ENCODE measurements around the gene CFLAR. TPM values are rescaled to one million over a fixed set of nuclear protein-coding genes. Genes with fewer than 3 reads are reported as not detected.

Gene CFLAR
- total and polyA plus RNA-seq, 8 donors, result 93.3 to 327 (median 102) TPM

DNA sequence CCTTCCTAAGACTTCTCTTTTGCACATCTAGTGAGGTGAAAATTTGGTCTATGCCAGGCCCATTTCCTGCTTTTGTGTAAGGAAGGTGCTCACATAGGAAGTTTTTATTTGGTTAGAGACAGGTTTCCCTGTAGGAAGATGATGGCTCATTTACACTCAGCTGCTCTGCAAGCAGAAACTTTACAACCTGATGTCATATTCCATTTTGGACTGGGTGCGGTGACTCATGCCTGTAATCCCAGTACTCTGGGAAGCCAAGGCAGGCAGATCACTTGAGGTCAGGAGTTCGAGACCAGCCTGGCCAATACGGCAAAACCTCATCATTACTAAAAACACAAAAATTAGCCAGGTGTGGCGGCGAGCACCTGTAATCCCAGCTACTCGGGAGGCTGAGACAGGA is 102.8 kb downstream of the CFLAR start:
- Histone ChIP-seq H3K4me1 (peaks cover 5 to 25% of the 10 kb centered on the region in 2 donors), H3K9me3 (no peaks in the 10 kb centered on the region), H3K4me3 (no peak overlapping the region), H3K36me3 (peaks cover 0 to 33% of the 10 kb centered on the region in 2 donors), H3K27me3 (no peaks in the 10 kb centered on the region), H3K27ac (peak overlapping the region in 1 of 2 donors; percentile 68)
- intact Hi-C loops (cut with DNase I), result no loop called here
- TF ChIP-seq, protein P1, sequence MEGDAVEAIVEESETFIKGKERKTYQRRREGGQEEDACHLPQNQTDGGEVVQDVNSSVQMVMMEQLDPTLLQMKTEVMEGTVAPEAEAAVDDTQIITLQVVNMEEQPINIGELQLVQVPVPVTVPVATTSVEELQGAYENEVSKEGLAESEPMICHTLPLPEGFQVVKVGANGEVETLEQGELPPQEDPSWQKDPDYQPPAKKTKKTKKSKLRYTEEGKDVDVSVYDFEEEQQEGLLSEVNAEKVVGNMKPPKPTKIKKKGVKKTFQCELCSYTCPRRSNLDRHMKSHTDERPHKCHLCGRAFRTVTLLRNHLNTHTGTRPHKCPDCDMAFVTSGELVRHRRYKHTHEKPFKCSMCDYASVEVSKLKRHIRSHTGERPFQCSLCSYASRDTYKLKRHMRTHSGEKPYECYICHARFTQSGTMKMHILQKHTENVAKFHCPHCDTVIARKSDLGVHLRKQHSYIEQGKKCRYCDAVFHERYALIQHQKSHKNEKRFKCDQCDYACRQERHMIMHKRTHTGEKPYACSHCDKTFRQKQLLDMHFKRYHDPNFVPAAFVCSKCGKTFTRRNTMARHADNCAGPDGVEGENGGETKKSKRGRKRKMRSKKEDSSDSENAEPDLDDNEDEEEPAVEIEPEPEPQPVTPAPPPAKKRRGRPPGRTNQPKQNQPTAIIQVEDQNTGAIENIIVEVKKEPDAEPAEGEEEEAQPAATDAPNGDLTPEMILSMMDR (IDR thresholded peaks at IDR 0.05), result no peak
- ATAC-seq (no peak), DNase-seq (no peak)

DNA sequence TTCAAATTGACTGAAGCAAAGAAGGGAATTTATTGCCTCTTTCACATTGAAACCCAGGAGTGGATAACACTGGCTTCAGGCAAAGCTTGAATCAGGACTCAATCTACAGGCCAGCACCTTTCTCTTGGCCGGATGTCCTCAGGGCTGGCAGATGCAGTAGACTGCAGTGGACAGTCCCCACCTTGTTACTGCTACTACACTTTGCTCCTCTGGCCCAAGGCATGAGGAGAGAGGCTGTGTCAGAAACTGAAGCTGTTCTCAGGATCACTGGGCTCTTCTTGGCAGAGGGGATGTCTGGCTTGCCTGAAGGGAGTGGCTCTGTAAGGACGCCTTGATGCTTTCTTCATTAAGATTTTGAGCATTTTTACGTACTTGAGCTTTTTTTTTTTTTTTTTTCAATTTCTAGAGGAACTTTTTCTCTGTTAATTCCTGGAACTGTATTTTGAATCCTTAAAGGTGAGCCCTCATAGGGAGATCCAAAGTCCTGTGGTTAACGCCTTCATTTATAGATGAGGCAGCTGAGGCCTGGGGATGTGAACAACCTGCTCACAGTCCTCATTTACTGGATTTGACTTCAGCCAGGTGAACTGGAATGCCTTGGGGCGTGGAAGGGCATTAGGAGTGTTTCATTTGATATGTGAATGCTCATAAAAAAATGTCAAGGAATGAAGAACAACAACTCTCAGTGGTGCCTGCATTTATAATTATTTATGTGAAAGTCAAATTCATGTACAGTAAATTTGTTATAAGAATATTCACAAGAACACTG is 103.5 kb downstream of the CFLAR start:
- DNase-seq (no peak), ATAC-seq (peak; percentile 79)
- H3K27me3 ChIP-seq, result no peaks in the 10 kb centered on the region
- H3K27ac ChIP-seq, result peak overlapping the region; percentile 53 to 68
- intact Hi-C loops (cut with DNase I), result no loop called here
- H3K4me1 ChIP-seq, result peaks cover 5 to 22% of the 10 kb centered on the region in 2 donors
- no peaks in the 10 kb centered on the region for H3K9me3 ChIP-seq
- peaks cover 0 to 33% of the 10 kb centered on the region in 2 donors for H3K36me3 ChIP-seq
- TF ChIP-seq, protein P1 (IDR thresholded peaks at IDR 0.05), result no peak
- no peak overlapping the region for H3K4me3 ChIP-seq

DNA sequence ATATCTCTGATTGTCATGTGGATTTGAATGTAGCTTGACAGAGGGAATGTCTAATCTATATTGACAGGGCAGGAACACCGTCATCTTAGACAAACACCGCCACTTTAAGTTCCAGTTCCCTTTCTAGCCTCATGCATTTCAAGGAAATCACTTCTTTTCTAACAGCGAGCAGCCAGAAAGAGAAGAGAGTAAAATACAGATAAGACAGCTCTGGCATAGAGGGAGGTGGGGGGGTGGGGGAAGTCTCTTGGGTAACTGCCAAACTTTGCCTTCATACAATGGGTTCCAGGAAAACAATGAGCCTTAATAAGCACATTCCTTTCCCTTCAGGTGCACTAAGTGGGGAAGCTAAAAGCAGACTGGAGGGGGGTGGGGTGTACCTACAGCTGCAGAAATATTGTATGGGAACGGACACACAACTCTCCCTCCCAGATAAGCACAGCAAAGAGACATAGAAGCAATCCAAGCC is 104.2 kb downstream of the CFLAR start:
- Histone ChIP-seq H3K4me3 (no peak overlapping the region), H3K27ac (peak overlapping the region; percentile 53 to 68), H3K4me1 (peaks cover 5 to 22% of the 10 kb centered on the region in 2 donors), H3K36me3 (peaks cover 0 to 33% of the 10 kb centered on the region in 2 donors), H3K27me3 (no peaks in the 10 kb centered on the region), H3K9me3 (no peaks in the 10 kb centered on the region)
- ATAC-seq (peak; percentile 78), DNase-seq (no peak)
- TF ChIP-seq, protein P1 (IDR thresholded peaks at IDR 0.05), result no peak
- intact Hi-C loops (cut with DNase I), result no loop called here

DNA sequence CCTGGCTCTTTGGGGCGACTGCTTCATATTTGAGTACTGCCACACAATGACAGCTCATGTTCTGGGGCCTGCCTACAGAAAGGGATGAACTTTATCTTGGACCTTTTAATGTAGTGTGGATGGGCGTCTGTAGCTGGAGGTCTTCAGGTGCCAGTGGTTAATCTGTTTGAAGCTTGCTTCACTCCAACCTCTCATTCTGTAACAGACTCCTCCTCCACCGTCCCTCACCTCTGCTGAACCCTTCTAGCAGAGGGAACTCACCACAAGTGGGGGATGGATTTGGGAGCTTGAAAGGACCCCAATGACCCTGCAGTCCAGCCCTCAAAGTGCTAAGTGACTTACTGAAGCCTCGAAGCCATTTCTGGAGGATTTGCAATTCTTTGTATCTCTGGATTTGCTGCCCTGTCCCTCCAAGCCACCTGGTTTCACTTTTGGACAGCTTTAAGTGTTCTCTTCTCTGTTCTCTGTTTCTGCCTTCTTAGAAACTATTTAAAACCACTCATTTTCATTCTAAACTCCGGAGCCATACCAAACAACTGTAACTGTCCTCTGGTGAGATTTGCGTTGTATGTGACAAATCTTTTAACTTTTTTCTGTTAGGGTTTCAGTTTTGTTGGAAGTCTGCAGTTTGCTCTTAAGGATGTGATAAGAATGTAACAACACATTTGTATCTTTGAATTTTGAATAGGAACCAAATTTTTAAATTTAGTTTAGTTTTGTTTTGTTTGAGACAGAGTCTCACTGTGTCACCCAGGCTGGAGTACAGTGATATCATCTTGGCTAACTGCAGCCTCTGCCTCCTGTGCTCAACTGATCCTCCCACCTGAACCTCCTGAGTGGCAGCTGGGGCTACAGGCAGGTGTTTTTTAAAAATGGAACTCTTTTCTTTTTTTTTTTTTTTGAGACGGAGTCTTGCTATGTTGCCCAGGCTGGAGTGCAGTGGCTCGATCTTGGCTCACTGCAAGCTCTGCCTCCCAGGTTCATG is 107.4 kb downstream of the CFLAR start:
- ATAC-seq, result no peak
- H3K9me3 ChIP-seq, result no peaks in the 10 kb centered on the region
- TF ChIP-seq, protein P1 (IDR thresholded peaks at IDR 0.05), result no peak
- intact Hi-C loops (cut with DNase I), result no loop called here
- H3K27ac ChIP-seq, result peak overlapping the region in 1 of 2 donors; percentile 23
- peaks cover 5 to 35% of the 10 kb centered on the region in 2 donors for H3K4me1 ChIP-seq
- H3K27me3 ChIP-seq, result no peaks in the 10 kb centered on the region
- H3K4me3 ChIP-seq, result no peak overlapping the region
- no peak for DNase-seq
- peaks cover 0 to 12% of the 10 kb centered on the region in 2 donors for H3K36me3 ChIP-seq

Other genes with a start within 250 kb of the CFLAR start
- gene PPIL3, start 227.1 kb upstream of the CFLAR start, total RNA-seq, result 10 to 100 TPM; 26.0 to 31.0 TPM
- 100 to 1,000 TPM in 1 of 6 donors, 10 to 100 TPM in 5; 62.2 to 100 (median 95.8) TPM for gene PPIL3, start 227.1 kb upstream of the CFLAR start, polyA plus RNA-seq (ENCODE audit: insufficient read length in 6 of 6)
- 10 to 100 TPM; 18.4 to 26.2 TPM for gene NIF3L1, start 226.8 kb upstream of the CFLAR start, total RNA-seq
- 10 to 100 TPM; 29.8 to 37.1 (median 33.2) TPM for gene NIF3L1, start 226.8 kb upstream of the CFLAR start, polyA plus RNA-seq (ENCODE audit: insufficient read length in 6 of 6)
- gene ORC2, start 152.5 kb upstream of the CFLAR start, total RNA-seq, result 10 to 100 TPM; 25.6 to 35.0 TPM
- gene ORC2, start 152.5 kb upstream of the CFLAR start, polyA plus RNA-seq (ENCODE audit: insufficient read length in 6 of 6), result 10 to 100 TPM; 32.2 to 46.1 (median 39.4) TPM
- gene HYCC2, start 44.5 kb upstream of the CFLAR start, total RNA-seq, result 10 to 100 TPM; 24.2 to 37.9 TPM
- gene HYCC2, start 44.5 kb upstream of the CFLAR start, polyA plus RNA-seq (ENCODE audit: insufficient read length in 6 of 6), result 10 to 100 TPM; 13.4 to 15.7 (median 14.8) TPM
- 10 to 100 TPM; 92.1 to 92.9 TPM for gene NDUFB3, start 44.2 kb upstream of the CFLAR start, total RNA-seq
- gene NDUFB3, start 44.2 kb upstream of the CFLAR start, polyA plus RNA-seq (ENCODE audit: insufficient read length in 6 of 6), result 10 to 100 TPM; 58.2 to 69.3 (median 64.3) TPM
- 10 to 100 TPM; 30.3 to 31.5 TPM for gene CASP10, start 67.0 kb downstream of the CFLAR start, total RNA-seq
- gene CASP10, start 67.0 kb downstream of the CFLAR start, polyA plus RNA-seq (ENCODE audit: insufficient read length in 6 of 6), result 10 to 100 TPM; 14.6 to 21.2 (median 16.4) TPM
- 10 to 100 TPM; 26.3 to 40.4 TPM for gene CASP8, start 144.4 kb downstream of the CFLAR start, total RNA-seq
- gene CASP8, start 144.4 kb downstream of the CFLAR start, polyA plus RNA-seq (ENCODE audit: insufficient read length in 6 of 6), result 10 to 100 TPM; 19.2 to 25.0 (median 21.5) TPM
- gene FLACC1, start 241.2 kb downstream of the CFLAR start, total RNA-seq, result 1 to 10 TPM; 1.5 to 2.0 TPM
- gene FLACC1, start 241.2 kb downstream of the CFLAR start, polyA plus RNA-seq (ENCODE audit: insufficient read length in 6 of 6), result 1 to 10 TPM; 2.0 to 5.1 (median 4.1) TPM